Measurements from ENCODE around the gene MBD4.
"Not testable (repeated sequence)": the region's sequence is repeated elsewhere in the genome, so short reads cannot be mapped to it uniquely, and the experiment has no call there.

Gene MBD4

DNA sequence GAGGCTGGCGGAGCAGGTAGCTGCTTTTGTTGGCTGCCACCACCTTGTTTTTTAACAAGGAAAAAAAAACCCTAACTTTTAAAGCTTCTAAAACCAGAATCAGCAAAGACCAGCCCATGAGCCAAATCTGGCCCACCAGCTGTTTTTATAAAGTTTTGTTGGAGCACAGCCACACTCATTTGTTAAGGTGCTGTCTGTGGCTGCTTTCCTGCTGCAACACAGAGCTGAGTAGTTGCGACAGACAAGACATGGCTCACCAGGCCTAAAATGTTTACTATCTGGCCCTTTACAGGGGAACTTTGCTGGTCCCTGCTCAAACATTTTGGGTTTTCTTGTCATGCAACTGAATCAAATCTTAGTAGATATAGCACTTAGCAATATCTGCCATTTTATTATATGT lies 30.2 kb downstream of the MBD4 start:
- DNase-seq (ENCODE audit: low spot score), result no peak

GRCh38 chr3:129404610-129405009 lies 35.1 kb downstream of the MBD4 start:
- no peak for DNase-seq (ENCODE audit: low spot score)

DNA sequence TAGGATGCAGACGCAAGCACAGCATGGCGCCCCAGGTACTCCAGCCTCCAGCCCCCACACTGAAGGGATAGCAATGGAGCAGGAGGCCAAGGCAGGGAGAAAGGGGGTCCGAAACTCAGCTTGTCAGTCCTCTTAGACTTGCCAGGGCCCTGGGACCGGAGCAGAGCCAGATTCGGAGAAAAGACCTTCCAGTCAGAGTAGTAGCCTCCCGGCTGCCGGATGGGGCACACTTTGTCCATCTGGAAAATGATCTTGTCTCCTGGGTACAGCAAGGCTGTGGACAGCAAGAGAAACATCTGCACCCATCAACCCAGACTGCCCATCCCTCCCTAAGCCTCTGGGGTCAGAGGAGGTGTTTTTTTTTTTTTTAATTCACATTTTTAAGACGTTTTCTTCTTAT lies 35.6 kb downstream of the MBD4 start:
- no peak for DNase-seq (ENCODE audit: low spot score)

DNA sequence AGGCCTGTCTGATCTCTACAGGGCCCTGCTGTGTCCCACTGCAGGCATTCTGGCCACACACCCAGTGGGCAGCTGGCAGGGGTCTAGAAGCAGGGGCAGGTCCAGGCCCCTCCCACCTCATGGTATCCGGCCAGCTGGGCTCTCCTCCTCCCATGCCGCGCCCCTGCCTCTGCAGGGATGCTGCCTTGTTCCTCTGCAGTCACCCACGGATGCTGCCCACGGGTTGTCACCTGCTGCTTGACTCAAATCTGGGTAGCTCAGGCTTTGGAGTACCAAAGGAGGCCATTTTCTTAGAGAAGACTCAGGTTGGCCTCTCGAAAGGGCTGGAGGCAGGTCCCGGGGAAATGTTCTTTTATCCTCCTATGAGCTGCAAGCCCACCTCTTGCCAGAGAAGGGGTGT lies 36.3 kb downstream of the MBD4 start:
- DNase-seq (ENCODE audit: low spot score), result no peak

GRCh38 chr3:129402616-129403015 lies 37.1 kb downstream of the MBD4 start:
- no peak for DNase-seq (ENCODE audit: low spot score)

DNA sequence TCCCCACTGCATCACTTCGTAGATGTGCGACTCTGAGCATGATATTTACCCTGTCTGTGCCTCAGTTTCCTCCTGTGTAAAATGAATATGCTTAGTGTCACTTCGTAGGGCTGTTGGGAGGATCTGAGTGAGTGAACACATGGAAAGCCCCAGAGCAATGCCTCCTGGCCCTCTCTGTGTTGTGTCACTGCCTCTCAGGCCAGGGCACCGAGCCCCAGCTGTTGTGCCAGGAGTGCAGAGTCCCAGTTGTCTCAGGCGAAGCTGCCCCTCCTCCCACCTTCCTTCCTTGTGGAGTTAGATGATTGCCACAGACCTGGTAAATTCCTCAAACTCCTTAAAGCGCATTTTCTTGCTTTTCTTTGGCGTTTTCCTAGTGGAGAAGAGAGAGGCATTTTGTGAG lies 37.5 kb downstream of the MBD4 start:
- no peak for DNase-seq (ENCODE audit: low spot score)

DNA sequence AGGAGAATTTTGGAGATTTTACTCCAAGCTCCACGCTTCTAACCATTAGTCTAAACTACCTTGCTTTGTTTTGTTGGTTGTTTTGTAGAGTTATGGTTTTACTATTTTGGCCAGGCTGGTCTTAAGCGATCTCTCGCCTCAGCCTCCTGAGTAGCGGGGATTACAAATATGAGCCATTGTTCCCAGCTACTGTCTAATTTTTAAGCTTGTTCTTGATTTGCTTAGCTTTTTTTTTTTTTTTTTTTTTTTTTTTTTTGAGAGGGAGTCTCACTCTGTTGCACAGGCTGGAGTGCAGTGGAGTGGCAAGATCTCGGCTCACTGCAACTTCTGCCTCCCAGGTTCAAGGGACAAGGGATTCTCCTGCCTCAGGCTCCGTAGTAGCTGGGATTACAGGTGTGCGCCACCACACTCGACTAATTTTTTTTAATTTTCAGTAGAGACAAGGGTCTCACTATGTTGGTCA lies 39.8 kb downstream of the MBD4 start:
- peak; percentile 66 for DNase-seq (ENCODE audit: low spot score)

- DNase-seq (ENCODE audit: low spot score), result peak; percentile 95
Observed at GRCh38 chr3:129399145-129399894, 40.4 kb downstream of the MBD4 start.

GRCh38 chr3:129398803-129399144 lies 41.0 kb downstream of the MBD4 start:
- peak; percentile 26 for DNase-seq (ENCODE audit: low spot score)

DNA sequence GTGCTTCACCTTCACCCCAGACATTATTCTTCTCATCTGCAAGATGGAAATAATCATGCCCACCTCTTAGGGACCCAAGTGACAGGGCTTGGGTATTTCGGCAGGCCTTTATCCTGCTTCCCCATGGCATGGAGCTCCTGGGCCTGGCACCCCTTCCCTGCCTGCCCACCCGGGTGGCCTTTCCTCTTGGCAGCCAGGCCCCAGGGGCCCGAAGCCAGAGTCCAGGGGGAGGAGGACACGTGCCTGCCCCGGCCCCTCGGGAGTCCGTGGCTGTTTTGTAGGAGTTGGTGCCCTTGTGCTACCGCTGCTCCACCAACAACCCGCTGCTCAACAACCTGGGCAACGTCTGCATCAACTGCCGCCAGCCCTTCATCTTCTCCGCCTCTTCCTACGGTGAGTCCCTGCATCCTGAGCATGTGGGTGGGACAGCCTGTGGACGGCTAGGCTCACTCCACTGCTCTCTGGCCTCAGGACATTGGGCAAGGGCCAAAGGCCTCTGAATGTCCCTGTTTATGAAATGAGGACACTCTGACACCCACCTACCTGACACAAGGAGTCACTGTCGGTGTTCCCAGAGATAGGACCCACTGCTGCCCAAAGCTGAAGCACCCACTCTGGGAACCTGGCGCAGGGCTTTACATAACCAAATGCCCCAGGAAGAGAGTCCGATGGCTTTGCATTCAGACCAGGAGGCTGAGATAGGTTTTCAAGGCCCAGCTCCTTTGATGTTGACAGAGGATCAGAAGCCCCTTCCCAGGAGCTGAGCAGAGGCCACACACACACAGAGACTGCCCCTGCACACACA lies 45.8 kb downstream of the MBD4 start:
- DNase-seq (ENCODE audit: low spot score), result not testable (repeated sequence)

- no peak for DNase-seq (ENCODE audit: low spot score)
Observed at GRCh38 chr3:129393271-129393670, 46.5 kb downstream of the MBD4 start.

- DNase-seq (ENCODE audit: low spot score), result not testable (repeated sequence)
Observed at GRCh38 chr3:129392106-129392887, 47.5 kb downstream of the MBD4 start.

DNA sequence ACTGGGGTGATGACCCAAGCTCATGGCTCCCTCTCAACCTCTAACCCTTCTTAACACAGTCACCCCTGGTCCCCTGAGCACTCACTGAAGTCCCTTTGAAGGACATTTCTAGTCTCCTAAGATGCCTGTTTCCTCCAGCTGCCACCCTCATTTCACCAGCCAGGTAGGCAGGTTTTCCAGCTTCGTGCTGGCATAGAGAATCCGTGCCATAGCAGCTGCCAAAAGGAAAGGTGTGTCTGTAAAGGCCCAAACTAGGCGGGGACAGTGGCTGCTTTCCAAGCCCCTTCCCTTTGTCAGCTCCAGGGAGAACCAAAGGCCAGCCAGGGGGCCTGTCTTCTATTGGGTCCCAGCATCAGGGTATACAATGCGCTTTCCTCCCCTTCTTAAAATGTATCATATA lies 48.2 kb downstream of the MBD4 start:
- DNase-seq (ENCODE audit: low spot score), result not testable (repeated sequence)

- DNase-seq (ENCODE audit: low spot score), result no peak
Observed at GRCh38 chr3:129389572-129389937, 50.2 kb downstream of the MBD4 start.

DNA sequence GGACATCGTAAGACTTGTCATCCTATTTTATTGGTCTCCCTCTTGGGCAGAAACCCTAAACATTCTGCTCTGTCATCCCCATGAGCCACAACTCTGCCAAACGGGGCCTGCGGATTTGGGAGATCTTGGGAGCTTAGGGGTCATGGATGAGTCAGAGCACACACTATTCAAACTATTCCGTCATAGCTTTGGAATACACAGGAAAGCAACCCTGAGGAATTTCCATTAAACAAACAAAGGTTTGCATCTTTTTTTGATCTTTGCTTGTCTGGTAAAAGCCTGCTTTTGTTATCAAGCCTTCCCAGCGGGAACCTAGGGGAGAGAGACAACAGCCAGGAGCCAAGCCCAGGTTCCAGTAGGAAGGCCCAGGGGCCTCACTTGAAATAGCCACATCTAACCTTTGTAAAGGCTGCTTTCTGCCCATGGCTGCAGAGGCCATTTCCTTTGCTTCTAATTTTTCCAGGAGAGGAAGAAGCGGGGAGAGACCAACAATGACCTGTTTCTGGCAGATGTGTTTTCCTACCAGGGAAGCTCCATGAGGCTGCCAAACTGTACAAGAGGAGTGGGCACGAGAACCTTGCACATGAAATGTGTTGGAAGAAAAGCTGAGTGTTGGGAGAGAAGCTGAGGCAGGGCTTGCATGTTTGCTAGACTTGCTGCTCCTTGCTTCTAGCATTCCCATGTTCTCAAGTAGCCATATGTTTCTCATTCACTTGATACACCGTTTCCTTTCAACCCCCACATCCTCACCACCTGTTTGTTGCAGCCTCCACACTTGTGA lies 50.8 kb downstream of the MBD4 start:
- DNase-seq (ENCODE audit: low spot score), result not testable (repeated sequence)

- no peak for DNase-seq (ENCODE audit: low spot score)
Observed at GRCh38 chr3:129387487-129387886, 52.3 kb downstream of the MBD4 start.

DNA sequence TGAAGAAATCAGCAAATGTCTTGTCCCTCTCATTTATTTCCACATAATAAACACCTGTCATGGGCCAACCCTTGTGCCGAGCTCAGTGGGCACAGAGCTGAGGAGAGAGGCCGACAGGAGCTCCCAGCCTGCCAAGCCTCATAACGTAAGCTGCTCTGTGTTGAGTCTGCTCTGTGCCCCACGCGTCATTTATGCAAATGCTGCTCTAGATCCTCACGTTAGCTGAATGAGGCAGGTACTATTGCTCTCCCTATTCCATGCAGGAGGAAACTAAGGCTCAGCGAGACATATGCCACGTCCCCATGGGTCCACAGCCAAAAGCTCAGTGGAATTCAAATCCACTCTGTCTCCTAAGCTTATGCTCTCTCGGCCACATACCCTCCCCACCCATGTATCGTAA lies 52.8 kb downstream of the MBD4 start:
- no peak for DNase-seq (ENCODE audit: low spot score)

GRCh38 chr3:129385507-129385906 lies 54.2 kb downstream of the MBD4 start:
- DNase-seq (ENCODE audit: low spot score), result not testable (repeated sequence)

GRCh38 chr3:129384594-129385323 lies 55.0 kb downstream of the MBD4 start:
- no peak for DNase-seq (ENCODE audit: low spot score)

DNA sequence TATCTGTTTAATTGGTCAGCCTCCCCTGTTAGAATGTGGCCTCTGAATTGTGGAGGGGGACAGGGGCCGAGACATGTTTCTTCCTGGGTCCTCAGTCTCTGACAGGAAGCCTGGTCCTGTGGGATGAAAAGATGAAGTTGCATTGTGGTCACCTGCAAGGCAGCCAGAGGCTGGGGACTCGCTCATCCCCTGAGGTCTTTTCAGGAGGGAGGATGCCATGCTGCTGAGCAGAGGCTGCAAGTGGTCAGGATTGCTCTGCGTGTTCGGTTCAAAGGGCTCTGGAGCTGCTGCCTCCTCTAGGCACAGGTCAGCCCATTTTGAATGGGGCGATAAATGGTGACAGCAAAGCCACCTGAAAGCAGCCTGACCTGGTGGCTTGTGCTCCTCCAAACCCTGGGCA lies 55.6 kb downstream of the MBD4 start:
- DNase-seq (ENCODE audit: low spot score), result not testable (repeated sequence)

DNA sequence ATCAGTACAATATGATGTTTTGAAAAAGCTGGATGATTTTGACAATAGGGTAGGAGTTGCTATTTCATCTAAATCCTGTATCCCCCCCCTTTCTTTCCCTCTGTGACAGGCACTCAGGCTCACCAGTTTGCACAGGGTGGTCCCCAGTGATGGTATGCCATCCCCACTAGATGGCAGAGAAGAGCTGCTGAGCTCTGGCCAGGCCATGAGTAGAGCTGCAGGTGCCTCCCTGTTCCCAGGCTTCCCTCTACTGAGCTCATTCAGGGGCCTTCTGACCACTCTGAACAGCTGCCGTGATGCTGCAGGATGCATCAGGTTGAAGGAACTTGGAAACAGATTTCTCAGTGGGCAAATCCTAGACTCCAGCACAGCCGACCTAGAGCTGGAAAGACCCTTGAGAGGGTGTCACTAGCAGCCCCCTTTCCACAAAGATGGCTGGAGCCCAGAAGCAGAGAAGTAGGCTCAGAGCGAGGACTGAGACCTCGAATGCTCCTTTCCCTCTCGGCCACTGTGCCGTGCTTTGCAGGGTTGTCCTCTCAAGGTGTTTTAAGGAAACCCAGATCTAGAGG lies 56.4 kb downstream of the MBD4 start:
- peak; percentile 71 for DNase-seq (ENCODE audit: low spot score)
